ENCODE results near the gene KCNK16.

DNA sequence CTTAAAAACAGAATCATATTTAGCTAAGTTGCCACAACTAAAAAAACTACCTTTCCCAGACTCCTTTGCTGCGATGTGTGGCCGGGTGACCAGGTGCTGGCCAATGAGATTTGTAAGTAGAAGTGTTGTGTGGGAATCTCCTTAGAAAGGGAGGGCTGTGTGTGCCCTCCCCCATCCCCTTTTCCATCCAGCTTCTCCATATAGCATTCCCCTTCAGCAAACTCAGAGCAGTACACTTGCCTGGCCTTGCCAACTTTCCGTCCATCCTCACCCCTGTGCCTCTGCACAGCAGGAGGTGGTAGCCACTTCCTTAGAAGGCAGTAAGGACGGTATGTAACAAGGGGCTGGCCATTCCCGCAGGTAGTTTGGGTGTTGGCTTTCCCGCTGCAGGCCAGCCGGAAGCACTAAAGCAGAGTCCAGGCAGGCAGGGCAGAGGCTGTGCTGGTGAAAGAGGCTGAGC, 22.3 kb upstream of the KCNK16 start:
- TF ChIP-seq MXI1 (conservative IDR thresholded peaks at IDR 0.05; ENCODE audit: poor library complexity, severe bottlenecking): no peak
- TF ChIP-seq EP300 (conservative IDR thresholded peaks at IDR 0.05; ENCODE audit: poor library complexity, severe bottlenecking): no peak
- TF ChIP-seq, protein P1, sequence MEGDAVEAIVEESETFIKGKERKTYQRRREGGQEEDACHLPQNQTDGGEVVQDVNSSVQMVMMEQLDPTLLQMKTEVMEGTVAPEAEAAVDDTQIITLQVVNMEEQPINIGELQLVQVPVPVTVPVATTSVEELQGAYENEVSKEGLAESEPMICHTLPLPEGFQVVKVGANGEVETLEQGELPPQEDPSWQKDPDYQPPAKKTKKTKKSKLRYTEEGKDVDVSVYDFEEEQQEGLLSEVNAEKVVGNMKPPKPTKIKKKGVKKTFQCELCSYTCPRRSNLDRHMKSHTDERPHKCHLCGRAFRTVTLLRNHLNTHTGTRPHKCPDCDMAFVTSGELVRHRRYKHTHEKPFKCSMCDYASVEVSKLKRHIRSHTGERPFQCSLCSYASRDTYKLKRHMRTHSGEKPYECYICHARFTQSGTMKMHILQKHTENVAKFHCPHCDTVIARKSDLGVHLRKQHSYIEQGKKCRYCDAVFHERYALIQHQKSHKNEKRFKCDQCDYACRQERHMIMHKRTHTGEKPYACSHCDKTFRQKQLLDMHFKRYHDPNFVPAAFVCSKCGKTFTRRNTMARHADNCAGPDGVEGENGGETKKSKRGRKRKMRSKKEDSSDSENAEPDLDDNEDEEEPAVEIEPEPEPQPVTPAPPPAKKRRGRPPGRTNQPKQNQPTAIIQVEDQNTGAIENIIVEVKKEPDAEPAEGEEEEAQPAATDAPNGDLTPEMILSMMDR (IDR thresholded peaks at IDR 0.05; ENCODE audit: poor library complexity, severe bottlenecking): no peak
- TF ChIP-seq REST (IDR thresholded peaks at IDR 0.05; ENCODE audit: borderline replicate concordance): no peak
- no peak for TF ChIP-seq EZH2 (IDR thresholded peaks at IDR 0.05; ENCODE audit: borderline replicate concordance, insufficient read depth, low read length, poor library complexity, severe bottlenecking)
- TF ChIP-seq POLR2AphosphoS5 (IDR thresholded peaks at IDR 0.05): no peak
- TF ChIP-seq RAD21 (conservative IDR thresholded peaks at IDR 0.05): no peak
- no peak for TF ChIP-seq TAF1 (IDR thresholded peaks at IDR 0.05; ENCODE audit: low read depth)
